COR-L47 (cell line): Measurements from ENCODE around the gene GMDS.

ENCODE experiments used
- DNase-seq: peaks from one replicate; lab custom pipeline; 2025; lab: John Stamatoyannopoulos, UW

Gene GMDS

GRCh38 chr6:1800845-1801244, 444.6 kb downstream of the GMDS start:
- DNase-seq: no peak

DNA sequence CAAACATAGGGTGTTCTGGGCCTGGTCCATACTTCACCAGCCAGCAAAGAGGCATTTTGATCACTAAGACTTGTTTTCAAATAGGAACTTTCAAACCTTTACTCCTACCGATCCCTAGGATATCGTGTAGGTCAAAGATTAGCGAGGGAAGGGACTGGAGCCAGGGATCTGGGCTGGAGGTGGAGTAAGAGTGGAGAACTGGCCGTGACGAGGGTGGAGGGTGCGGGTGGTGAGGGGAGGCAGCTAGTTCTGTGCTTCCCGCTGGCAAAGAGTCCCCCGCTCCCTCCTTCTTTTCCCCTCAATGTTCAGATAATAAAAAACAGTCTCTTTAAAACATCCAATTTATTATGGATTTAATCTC, 446.5 kb downstream of the GMDS start:
- no peak for DNase-seq

- DNase-seq: no peak
These were observed 447.0 kb downstream of the GMDS start for GRCh38 chr6:1798303-1798964.

GRCh38 chr6:1797801-1798200, 447.6 kb downstream of the GMDS start:
- no peak for DNase-seq

- no peak for DNase-seq
These were observed 448.5 kb downstream of the GMDS start for GRCh38 chr6:1796706-1797529.

- no peak for DNase-seq
These were observed 449.5 kb downstream of the GMDS start for GRCh38 chr6:1795910-1796309.

DNA sequence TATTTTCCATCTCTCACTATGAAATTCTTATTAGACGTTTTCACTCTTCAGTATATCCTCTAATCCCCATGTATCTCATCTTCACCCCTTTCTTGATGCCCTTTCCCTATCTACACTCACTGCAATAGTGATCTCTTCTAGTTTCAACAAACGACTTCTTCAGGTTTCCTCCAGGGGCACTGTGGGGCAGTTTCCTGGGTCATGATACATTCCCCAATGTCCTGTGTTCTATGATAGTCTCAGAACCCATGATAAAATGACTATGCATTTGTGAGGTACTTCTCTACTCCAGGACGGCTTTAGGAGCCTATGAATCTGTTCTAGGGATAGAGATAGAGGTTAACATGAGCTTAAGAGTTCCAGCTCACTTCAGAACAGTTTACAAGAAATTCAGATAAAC, 452.4 kb downstream of the GMDS start:
- no peak for DNase-seq

DNA sequence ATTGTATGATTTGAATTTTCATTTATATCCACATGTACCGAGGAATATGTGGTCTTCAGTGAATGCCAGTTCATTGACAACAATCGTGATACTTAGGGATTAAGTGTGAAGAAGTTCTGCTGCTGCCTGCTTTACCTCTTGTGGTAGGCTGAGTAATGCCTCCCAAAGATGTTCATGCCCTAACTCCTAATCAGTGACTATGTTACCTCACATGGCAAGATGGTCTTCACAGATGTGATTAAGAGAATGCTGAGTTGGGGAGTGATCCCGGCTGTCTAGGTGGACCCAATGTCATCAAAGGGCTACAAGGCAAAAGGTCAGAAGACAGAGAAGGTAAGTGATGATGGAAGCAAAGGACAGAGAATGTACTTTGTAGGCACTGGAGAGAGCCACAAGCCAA, 454.7 kb downstream of the GMDS start:
- no peak for DNase-seq

DNA sequence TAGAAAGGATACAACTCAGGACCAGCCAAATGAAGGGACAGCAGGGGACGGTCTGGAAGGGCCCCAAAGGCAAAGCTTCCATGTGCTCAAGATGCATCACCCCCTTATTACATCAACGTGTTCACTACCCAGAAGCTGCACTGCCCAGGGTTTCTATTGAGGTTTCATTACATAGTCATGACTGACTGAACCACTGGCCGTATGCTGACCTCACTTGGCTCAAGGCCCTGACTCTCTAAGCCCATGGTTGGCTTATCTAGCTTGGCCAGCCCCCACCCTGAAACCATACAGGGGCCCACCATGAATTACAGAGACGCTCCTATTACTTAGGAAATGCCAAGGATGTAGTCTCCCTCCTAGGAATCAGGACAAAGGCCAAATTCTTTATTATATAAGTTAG, 456.3 kb downstream of the GMDS start:
- DNase-seq: no peak

GRCh38 chr6:1787894-1788293, 457.5 kb downstream of the GMDS start:
- no peak for DNase-seq

- no peak for DNase-seq
These were observed 458.7 kb downstream of the GMDS start for GRCh38 chr6:1786455-1787453.

GRCh38 chr6:1784422-1784884, 461.0 kb downstream of the GMDS start:
- no peak for DNase-seq

DNA sequence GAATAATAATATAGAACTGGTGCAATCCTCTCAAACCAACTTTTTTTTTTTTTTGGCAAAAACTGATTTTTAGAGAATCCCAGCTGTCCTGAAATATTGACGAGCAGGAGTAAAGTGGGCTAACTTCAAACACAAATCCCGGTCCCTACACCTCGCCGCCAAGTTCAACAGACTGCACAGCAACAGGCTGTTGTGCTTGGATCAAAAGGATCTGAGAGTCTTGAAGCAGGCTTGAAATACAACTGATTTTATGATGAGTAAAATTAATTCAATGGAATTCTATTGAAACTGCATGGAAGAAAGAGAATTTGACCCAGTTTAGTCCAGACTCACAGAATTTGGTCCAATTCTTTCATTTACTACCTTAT, 463.6 kb downstream of the GMDS start:
- no peak for DNase-seq

DNA sequence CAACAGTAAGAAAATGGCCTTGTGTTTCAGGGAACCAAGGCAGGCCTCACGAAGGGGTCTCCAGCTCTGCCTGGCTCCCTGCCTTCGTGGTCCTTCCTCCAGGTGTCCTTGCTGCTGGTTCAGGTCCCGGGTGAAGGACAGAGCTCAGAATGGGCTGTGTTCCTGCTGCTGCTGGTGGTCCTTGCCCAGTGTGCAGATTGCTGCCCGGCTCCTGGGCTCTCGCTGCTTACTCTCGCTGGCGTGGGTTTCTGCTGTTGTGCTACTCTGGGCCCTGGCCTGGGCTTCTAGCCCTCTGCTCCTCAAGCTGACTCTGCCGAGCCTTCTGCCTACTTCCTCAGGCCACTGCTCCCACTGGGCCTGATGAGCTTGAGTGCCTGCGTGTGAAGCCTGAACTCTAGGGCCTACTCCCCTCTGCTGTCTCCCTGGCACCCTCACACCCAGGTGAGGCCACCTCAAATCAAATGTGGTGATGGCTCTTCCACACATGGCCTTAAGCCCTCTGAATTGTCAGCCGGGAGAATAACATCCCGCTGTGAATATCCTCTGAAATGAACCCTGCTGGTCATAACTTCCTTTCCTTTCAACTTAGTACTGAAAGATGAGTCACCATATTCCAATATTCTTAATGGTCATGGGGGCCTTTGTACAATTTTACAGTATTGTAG, 464.1 kb downstream of the GMDS start:
- no peak for DNase-seq

- DNase-seq: no peak
These were observed 465.0 kb downstream of the GMDS start for GRCh38 chr6:1780251-1780867.

DNA sequence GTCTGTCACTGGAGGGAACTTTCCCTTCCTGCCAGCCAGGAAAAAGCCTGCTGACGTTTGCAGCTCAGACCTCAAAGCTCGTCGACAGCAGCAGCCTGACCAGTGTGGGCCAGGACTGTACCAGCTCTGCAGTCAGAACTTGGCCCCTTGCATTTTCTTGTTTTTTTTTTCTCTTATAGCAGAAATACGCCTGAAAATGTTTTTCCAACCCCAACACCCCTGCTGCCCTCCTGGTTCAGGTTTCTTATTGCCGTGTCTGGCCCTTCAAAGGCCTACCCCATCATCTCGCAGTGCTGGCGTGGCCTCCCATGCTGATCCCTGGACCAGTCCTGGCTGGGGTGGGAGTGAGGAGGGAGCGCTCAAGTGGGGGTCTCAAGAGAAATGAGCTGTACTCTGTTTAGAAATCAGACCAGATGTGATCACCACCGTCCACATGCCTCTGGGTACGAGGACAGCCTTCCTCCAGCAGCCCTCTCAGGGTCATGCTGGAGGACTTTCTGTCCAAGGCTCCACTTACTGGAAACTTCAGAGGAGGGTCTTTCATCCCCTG, 466.6 kb downstream of the GMDS start:
- DNase-seq: no peak

GRCh38 chr6:1777921-1778685, 467.3 kb downstream of the GMDS start:
- no peak for DNase-seq

DNA sequence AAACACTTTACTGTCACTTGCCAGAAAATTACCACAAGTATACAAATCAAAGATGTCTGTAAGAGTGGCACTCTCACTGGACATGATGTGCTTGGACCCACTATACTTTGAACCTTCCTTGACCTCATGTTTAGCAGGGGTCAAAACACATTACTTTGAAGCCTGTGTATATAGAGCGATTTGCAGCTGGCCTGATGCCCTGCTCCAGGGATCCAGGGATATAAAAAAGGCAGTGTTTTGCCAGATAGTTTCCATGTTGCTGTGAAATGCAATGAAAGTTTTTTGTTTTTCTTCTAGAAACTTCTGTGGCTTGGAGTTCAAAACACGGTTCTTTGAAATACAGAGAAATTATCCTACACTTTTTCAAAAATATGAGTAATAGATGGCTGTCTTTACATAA, 470.0 kb downstream of the GMDS start:
- DNase-seq: no peak

DNA sequence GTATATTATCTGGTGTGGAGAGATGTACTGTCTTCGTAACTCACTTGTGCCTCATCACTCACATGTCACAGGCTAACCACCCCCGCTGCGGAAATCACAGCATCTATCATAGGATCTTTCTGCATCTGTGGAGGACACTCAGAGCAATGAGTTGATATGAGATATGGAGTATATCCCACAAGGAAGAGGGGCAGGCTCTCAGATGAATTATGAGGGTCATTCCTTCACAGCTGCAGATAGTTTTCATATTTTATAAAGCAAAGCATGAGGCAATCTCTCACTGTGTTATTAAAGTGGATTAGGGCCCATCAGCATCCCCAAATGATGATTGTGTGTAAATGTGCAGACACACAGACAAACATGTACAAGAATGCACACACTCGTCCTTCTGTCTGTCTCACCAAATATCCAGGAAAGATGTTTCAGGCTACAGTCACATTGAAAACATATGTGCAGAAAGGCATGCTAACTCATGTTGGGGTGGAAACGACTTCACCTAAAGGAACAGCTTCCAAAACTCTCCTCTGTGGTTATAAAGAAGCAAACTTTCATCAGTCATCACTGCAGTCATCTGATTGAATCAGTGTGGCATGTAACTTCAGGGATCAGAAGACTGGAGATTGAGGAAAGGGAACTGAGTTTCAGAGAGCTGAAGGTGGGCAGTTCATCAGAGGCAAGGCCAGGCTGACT, 471.0 kb downstream of the GMDS start:
- DNase-seq: no peak

DNA sequence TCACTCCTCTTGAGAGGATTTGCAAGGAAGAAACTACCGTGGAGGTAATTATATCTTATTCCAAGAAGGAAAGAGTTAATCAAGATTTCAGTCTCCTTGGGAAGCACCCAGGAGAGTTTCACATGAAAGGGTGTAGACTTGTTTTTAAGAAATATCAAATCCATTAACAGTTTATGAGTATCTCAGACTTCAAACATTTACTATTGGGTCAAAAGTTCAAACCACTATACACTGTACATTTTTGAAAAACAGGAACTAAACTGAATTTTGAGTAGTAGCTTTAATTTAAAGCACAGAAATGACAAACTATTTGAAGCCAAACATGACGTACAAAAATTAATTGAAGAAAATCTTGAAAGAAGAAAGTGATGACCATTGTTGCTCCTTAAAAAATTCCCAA, 471.7 kb downstream of the GMDS start:
- no peak for DNase-seq
